Prostate gland (tissue), 2 donors: Measurements from ENCODE around the gene CBR1.

Experiments used
- CTCF ChIP-seq, 4 experiments: fragments of 200-600 bp in 2 of 4; fragments of 450-650 bp in 2 of 4; sonication (generic) in 2 of 4; IDR thresholded peaks; 1 replicate in 3 of 4; 2 replicates in 1 of 4; pipeline ENCODE4 v1.5.1; 2016 to 2019; ENCODE audit warnings: antibody characterized with exemption in 4 of 4, mild to moderate bottlenecking in 2 of 4, moderate library complexity in 2 of 4
- POLR2A ChIP-seq: fragments of 450-650 bp; IDR thresholded peaks from one replicate; pipeline ENCODE4 v1.6.1; 2016; ENCODE audit warnings: antibody characterized with exemption, mild to moderate bottlenecking
- POLR2AphosphoS5 ChIP-seq: sonication (generic); formaldehyde crosslinking; IDR thresholded peaks from one replicate; pipeline ENCODE4 v1.6.1; 2017; ENCODE audit warnings: antibody characterized with exemption

GRCh38 chr21:36097427-36098181 is 27.8 kb downstream of the CBR1 start:
- TF ChIP-seq CTCF (IDR thresholded peaks at IDR 0.05) (no peak), POLR2A (no peak), POLR2AphosphoS5 (no peak)
